ENCODE results near the gene TEX11.

The TEX11 gene

DNA sequence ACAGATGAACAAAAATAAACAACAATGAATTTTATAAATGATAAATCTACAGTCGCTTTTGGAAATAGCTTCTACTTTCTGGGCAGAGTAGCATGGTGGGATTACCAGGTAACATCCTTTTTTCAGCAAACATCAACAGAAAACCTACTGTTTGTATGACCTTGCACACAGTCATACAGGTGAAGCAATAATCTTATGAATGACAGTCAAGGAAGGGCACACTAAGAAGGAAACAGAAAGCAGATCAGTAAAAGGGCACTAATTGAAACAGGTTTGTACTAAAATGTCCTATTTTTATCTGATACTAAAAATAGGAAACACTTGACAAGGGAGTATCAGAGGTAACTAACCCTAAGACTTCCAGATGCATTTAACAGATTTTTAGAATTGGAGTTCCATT lies 355.0 kb downstream of the TEX11 start:
- H3K9me3 ChIP-seq = no peaks in the 10 kb centered on the region
- TF ChIP-seq, protein P1, sequence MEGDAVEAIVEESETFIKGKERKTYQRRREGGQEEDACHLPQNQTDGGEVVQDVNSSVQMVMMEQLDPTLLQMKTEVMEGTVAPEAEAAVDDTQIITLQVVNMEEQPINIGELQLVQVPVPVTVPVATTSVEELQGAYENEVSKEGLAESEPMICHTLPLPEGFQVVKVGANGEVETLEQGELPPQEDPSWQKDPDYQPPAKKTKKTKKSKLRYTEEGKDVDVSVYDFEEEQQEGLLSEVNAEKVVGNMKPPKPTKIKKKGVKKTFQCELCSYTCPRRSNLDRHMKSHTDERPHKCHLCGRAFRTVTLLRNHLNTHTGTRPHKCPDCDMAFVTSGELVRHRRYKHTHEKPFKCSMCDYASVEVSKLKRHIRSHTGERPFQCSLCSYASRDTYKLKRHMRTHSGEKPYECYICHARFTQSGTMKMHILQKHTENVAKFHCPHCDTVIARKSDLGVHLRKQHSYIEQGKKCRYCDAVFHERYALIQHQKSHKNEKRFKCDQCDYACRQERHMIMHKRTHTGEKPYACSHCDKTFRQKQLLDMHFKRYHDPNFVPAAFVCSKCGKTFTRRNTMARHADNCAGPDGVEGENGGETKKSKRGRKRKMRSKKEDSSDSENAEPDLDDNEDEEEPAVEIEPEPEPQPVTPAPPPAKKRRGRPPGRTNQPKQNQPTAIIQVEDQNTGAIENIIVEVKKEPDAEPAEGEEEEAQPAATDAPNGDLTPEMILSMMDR (IDR thresholded peaks at IDR 0.05) = no peak
- no peak overlapping the region for H3K4me3 ChIP-seq (ENCODE audit: low read depth in 1 of 2, low read length in 1 of 2)

DNA sequence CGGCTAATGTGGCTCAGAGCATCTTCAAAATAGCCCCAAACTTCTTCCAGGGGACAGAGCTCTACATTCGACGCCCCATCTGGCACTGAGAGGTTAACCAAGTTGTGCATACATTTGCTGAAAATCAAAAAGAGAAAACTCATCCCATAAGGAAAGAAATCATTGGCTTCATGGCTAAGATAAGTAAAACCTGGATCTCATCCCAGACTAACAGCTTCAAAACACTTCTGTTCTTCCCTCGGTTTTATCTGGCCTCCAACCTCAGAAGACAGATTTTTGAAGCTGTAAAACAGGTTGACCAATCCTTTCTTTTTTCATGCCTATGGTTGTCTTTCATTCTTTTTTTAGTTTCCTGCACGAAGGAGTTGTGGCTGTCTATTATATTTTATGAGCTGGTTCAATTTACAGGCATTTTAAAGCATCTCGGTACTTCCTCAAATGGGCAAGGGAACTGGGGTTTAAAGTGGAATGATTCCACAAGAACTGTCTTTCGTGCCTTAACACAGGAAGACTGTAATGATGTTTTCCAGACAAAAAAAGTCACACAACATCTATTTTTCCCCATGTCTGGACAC lies 356.3 kb downstream of the TEX11 start:
- Histone ChIP-seq H3K9me3 (no peaks in the 10 kb centered on the region), H3K27ac (no peak overlapping the region), H3K36me3 (no peaks in the 10 kb centered on the region), H3K27me3 (no peaks in the 10 kb centered on the region), H3K4me1 (ENCODE audit: control insufficient read depth in 1 of 2, insufficient read depth in 1 of 2, low read depth in 1 of 2, low read length in 1 of 2) (no peaks in the 10 kb centered on the region), H3K4me3 (ENCODE audit: low read depth in 1 of 2, low read length in 1 of 2) (no peak overlapping the region)
- TF ChIP-seq, protein P1 (IDR thresholded peaks at IDR 0.05) = no peak

More for the DNA sequence above, 355.0 kb downstream of the TEX11 start:
- Histone ChIP-seq H3K27ac (no peak overlapping the region), H3K4me1 (ENCODE audit: control insufficient read depth in 1 of 2, insufficient read depth in 1 of 2, low read depth in 1 of 2, low read length in 1 of 2) (no peaks in the 10 kb centered on the region), H3K36me3 (no peaks in the 10 kb centered on the region), H3K27me3 (no peaks in the 10 kb centered on the region)

DNA sequence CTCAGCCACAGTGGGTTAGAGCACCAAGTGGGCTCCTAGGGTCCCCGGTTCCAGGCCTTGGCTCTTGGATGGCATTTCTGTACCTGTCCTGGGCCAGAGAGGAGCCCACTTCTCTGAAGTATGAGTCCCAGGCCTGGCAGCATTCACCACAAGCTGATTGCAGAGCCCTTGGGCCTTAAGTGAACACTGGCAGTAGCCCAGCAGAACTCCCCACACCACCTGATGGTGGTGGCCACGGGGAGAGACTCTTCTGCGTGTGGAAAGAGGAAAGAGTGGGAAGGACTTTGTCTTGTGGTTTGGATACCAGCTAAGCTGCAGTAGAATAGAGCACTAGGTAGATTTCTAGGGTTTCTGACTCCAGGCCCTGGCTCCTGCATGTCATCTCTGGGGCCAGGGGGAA lies 359.1 kb downstream of the TEX11 start:
- no peak overlapping the region for H3K27ac ChIP-seq
- H3K9me3 ChIP-seq = no peaks in the 10 kb centered on the region
- TF ChIP-seq, protein P1 (IDR thresholded peaks at IDR 0.05) = no peak
- H3K36me3 ChIP-seq = no peaks in the 10 kb centered on the region
- H3K27me3 ChIP-seq = no peaks in the 10 kb centered on the region
- H3K4me1 ChIP-seq (ENCODE audit: control insufficient read depth in 1 of 2, insufficient read depth in 1 of 2, low read depth in 1 of 2, low read length in 1 of 2) = no peaks in the 10 kb centered on the region
- H3K4me3 ChIP-seq (ENCODE audit: low read depth in 1 of 2, low read length in 1 of 2) = no peak overlapping the region

DNA sequence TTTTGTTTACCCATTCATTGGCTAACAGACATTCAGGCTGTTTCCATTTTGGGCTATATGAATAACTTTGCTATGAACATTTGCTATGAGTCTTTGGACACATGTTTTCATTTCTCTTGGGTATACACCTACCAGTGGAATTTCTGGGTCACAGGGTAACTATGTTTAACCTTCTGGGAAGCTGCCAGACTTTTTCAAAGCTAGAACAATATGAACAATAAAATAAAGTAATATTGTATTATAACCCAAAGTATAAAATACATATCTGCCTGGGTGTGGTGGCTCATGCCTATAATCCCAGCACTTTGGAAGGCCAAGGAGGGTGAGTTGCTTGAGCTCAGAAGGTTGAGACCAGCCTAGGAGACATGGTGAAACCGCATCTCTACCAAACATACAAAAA lies 373.3 kb downstream of the TEX11 start:
- H3K9me3 ChIP-seq = no peaks in the 10 kb centered on the region
- TF ChIP-seq, protein P1 (IDR thresholded peaks at IDR 0.05) = no peak
- no peaks in the 10 kb centered on the region for H3K4me1 ChIP-seq (ENCODE audit: control insufficient read depth in 1 of 2, insufficient read depth in 1 of 2, low read depth in 1 of 2, low read length in 1 of 2)
- no peak overlapping the region for H3K4me3 ChIP-seq (ENCODE audit: low read depth in 1 of 2, low read length in 1 of 2)
- no peaks in the 10 kb centered on the region for H3K36me3 ChIP-seq
- H3K27me3 ChIP-seq = no peaks in the 10 kb centered on the region
- H3K27ac ChIP-seq = no peak overlapping the region

DNA sequence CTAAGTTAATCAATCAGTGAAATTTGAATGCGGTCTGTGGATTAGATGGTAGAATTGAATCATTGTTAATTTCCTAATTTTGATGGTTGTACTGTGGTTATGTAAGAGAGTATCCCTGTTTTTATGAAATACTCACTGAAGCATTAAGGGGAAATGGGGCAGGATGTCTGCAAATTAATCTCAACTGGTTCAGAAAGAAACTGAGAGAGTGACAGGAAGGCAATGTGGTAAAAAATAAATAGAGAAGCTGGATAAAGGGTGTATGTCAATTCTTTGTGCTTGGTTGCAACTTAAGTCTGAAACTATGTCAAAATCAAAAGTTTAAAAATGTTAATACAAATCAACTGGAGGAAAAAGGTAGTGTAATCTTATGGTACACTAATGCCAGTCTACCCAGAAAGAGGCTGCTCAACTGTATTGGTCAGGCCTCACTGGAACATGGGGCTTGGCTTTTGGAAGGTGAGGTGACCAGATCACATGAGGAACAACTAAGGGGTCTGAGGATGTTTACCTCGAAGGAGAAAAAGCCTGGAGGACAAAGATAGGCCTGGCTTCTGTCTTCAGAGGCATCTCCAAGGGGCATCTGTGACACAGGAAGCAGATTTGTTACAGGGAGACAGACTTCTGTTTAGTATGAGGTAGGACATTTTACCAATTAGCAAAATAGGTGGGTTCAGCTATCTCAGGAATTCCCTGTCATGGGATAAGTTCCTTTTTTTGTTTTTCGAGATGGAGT lies 380.7 kb downstream of the TEX11 start:
- Histone ChIP-seq H3K4me3 (ENCODE audit: low read depth in 1 of 2, low read length in 1 of 2) (no peak overlapping the region), H3K27me3 (no peaks in the 10 kb centered on the region), H3K4me1 (ENCODE audit: control insufficient read depth in 1 of 2, insufficient read depth in 1 of 2, low read depth in 1 of 2, low read length in 1 of 2) (no peaks in the 10 kb centered on the region), H3K27ac (no peak overlapping the region), H3K9me3 (no peaks in the 10 kb centered on the region), H3K36me3 (no peaks in the 10 kb centered on the region)
- TF ChIP-seq, protein P1 (IDR thresholded peaks at IDR 0.05) = no peak
